Measurements from ENCODE around the gene LRRC1.

GRCh38 chr6:53752440-53752839 lies 42.4 kb upstream of the LRRC1 start:
- TF ChIP-seq ATF3 (IDR thresholded peaks at IDR 0.05): no peak
- TF ChIP-seq, protein P1, sequence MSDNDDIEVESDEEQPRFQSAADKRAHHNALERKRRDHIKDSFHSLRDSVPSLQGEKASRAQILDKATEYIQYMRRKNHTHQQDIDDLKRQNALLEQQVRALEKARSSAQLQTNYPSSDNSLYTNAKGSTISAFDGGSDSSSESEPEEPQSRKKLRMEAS (IDR thresholded peaks at IDR 0.05): no peak
- TF ChIP-seq CTCF (IDR thresholded peaks at IDR 0.05; ENCODE audit: low read depth, low read length, missing input control): no peak
- TF ChIP-seq TAF1 (conservative IDR thresholded peaks at IDR 0.05): no peak
- no peak for TF ChIP-seq RAD21 (IDR thresholded peaks at IDR 0.05)
- TF ChIP-seq JUND (IDR thresholded peaks at IDR 0.05): no peak
- no peak for TF ChIP-seq RXRA (IDR thresholded peaks at IDR 0.05)
- TF ChIP-seq SP1 (IDR thresholded peaks at IDR 0.05): no peak
- TF ChIP-seq HNF4A (conservative IDR thresholded peaks at IDR 0.05): no peak
- no peak for TF ChIP-seq YY1 (IDR thresholded peaks at IDR 0.05)
- TF ChIP-seq, protein P2, sequence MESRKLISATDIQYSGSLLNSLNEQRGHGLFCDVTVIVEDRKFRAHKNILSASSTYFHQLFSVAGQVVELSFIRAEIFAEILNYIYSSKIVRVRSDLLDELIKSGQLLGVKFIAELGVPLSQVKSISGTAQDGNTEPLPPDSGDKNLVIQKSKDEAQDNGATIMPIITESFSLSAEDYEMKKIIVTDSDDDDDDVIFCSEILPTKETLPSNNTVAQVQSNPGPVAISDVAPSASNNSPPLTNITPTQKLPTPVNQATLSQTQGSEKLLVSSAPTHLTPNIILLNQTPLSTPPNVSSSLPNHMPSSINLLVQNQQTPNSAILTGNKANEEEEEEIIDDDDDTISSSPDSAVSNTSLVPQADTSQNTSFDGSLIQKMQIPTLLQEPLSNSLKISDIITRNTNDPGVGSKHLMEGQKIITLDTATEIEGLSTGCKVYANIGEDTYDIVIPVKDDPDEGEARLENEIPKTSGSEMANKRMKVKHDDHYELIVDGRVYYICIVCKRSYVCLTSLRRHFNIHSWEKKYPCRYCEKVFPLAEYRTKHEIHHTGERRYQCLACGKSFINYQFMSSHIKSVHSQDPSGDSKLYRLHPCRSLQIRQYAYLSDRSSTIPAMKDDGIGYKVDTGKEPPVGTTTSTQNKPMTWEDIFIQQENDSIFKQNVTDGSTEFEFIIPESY (IDR thresholded peaks at IDR 0.05): no peak
- no peak for TF ChIP-seq REST (IDR thresholded peaks at IDR 0.05)

Data from liver (tissue), 3 donors.